GM19463 (cell line): ENCODE results near the gene PHETA1.

Experiments used
- ATAC-seq: cut with Tn5 transposase; IDR thresholded peaks from one replicate; pipeline ENCODE4 v1.9.1; 2021; ENCODE audit warnings: mild to moderate bottlenecking, moderate library complexity; ENCODE audit not compliant: unreplicated experiment

PHETA1 gene

DNA sequence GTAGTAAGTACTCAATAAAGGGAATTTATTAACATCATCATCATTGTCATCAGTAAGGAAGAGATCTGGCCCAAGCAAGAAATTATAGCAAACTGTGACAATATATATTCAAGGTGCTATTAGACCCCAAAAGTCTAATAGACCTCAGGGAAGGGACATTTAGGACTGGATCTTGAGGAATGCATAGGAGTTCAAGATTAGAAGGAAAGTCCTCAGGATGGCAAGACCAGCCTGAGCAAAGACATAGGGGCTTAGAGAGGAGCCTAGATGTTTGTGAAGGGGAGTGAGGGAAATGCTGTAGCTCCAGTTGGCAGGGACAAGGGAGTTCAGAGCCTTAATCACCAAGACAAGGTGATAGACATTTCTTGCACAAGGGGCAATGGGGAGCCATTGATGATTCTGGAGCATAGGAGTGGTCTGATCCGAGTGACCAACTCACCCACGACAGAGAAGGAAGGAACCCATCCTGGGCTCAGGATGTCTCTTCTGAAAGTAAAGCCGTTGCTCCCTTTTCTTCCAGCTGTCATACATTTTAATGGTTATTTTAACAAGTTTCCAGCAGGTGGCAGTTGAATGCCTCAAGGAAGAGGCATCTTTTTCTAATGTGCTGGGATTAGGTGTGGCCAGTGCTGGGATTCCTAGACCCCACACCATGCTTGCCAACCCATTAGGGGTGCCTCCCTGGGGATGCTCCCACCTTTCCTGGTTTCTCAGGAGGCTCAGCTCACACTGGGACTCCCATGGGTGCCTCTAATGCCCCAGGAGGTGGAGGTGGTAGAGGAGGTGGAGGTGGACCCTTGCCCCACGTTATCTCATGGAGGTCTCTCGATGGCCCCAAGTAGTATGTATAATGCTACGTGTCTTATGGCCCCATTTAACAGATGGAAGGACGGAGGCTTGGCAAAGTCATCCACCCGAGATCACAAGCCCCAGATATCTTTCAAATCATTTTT is 37.8 kb downstream of the PHETA1 start:
- no peak for ATAC-seq

- no peak for ATAC-seq
Measured at GRCh38 chr12:111328138-111328537, 40.8 kb downstream of the PHETA1 start.

DNA sequence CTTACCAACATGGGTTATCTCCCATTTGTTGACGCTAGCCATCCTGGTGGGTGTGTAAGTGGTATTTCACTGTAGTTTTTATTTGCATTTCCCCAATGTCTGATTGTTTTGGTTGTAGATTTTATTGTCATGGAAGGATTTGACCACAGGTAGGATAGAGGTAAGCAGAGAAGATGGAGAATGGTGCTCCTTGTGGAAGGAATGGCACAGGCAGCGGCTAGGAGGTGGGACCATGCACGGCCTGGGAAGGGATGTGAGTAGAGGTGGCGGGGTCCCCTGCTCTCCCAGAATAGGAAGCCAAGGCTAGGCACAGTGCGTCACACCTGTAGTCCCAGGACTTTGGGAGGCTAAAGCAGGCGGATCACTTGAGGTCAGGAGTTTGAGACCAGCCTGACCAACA is 41.4 kb downstream of the PHETA1 start:
- no peak for ATAC-seq

GRCh38 chr12:111322336-111323250 is 46.3 kb downstream of the PHETA1 start:
- no peak for ATAC-seq

- no peak for ATAC-seq
Measured at GRCh38 chr12:111321317-111321716, 47.6 kb downstream of the PHETA1 start.

- no peak for ATAC-seq
Measured at GRCh38 chr12:111320258-111321050, 48.4 kb downstream of the PHETA1 start.

DNA sequence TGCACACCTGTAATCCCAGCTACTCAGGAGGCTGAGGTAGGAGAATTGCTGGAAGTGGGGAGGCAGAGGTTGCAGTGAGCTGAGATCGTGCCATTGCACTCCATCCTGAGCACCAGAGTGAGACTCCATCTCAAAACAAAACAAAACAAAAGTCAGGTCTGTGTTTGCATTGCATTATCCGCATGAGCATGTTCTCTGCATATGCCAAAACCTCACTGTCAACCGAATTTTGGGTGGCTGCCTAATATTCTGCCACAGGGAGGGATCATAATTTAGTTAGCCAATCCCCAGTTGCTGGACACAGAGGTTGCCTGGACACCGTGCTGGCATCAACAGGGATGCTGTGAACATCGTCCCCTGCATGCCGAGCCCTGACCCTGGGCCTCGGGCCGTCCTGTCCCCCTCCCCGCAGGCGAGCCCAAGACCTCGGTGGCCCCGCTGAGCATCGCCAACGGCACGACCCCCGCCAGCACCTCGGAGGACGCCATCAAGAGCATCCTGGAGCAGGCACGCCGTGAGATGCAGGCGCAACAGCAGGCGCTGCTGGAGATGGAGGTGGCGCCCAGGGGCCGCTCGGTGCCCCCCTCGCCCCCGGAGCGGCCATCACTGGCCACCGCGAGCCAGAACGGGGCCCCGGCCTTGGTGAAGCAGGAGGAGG is 49.2 kb downstream of the PHETA1 start:
- ATAC-seq: no peak

GRCh38 chr12:111318450-111318849 is 50.4 kb downstream of the PHETA1 start:
- no peak for ATAC-seq

DNA sequence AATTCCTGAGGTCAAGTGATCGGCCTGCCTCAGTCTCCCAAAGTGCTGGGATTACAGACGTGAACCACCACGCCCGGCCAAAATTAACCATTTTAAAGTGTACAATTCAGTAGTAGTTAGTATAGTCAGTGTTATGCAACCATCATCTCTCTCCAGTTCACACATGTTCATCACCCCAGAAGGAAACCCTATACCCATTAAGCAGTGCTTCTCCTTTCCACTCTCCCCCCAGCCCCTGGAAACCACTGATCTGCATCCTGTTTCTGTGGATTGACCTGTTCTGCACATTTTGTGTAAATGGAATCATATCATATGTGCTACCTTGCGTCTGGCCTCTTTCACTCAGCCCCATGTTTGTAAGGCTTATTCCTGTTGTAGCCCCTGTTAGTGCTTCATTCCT is 52.2 kb downstream of the PHETA1 start:
- ATAC-seq: no peak

DNA sequence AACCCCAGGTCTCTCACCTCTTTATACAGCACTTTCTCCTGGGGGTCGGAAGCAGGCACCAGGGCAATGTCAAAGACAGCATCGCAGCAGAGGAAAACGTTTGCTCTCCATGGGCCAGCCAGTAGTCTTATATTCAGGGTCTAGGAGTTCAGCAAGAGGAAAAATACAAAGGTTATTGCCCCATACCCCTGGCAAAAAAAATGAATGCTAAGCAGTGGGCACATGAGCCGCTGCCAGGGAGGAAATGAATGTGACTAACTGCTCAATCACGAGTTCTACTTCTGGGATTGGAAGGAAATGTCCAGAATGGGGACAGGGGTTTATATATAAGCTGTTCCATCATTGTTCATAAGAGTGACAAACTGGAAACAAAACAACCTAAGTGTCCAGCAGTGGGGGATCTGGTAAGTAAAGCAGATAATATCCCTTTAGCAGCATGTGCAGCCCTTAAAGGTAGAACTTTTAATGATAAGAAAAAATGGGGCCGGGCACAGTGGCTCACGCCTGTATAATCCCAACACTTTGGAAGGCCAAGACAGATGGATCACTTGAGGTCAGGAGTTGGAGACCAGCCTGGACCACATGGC is 53.8 kb downstream of the PHETA1 start:
- no peak for ATAC-seq

GRCh38 chr12:111313833-111314259 is 55.0 kb downstream of the PHETA1 start:
- ATAC-seq: no peak

DNA sequence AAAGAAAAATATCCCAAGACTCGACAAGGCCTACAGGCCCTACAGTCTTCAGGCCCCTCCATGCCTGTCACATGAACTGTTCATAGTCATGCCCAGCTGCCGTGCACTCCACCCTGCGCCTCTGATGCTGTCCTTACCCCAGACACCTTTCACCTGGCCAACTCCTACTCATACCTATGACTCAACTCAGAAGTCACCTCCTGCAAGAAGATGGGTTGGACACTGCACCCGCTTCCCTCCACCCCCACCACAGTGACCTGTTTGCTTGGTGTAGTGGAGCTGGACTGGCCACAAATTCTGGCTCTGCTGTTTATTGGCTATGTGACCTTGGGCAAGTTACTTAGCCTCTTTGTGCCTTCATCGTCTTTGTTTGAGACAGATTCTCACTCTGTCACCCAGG is 56.2 kb downstream of the PHETA1 start:
- ATAC-seq: no peak

- no peak for ATAC-seq
Measured at GRCh38 chr12:111312016-111312415, 56.9 kb downstream of the PHETA1 start.

DNA sequence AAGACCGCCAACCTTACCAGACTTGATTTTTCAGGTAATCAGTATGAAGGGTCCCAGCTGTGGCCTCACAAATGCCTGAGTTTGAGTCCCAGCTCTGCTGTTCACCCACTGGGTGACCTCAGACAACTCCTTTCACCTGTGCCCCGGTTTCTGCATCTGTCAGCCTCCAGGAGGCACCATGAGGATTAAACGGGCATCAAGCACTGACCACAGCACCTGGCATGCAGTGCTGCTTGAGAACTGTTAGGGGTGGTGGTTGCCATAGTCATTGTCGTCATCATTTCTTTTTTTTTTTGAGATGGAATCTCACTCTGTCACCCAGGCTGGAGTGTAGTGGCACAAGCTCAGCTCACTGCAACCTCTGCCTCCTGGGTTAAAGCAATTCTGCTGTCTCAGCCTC is 57.9 kb downstream of the PHETA1 start:
- no peak for ATAC-seq
